T-cell (primary cell): ENCODE results near the gene MIA2. TPM values are rescaled to one million over a fixed set of nuclear protein-coding genes. Genes with fewer than 3 reads are reported as not detected.

Source experiments
- ATAC-seq, 4 experiments: fragments of 200-7000 bp in 3 of 4; fragments of 150-1000 bp in 1 of 4; cut with Tn5 transposase; replicated peaks in 1 of 4; 1 replicate in 3 of 4; 2 replicates in 1 of 4; pipeline ENCODE4 v1.10.0; 2021; ENCODE audit warnings: moderate library complexity in 3 of 4, mild to moderate bottlenecking in 2 of 4, moderate number of reproducible peaks in 1 of 4
- CTCF ChIA-PET, 2 donors: fragments of 300-600 bp; sonication (Branson Sonifier 250); formaldehyde crosslinking; loops; one replicate each; lab custom pipeline; 2022; ENCODE audit warnings: antibody characterized with exemption in 2 of 2; lab: Charles Lee
- POLR2A ChIA-PET, 2 donors: fragments of 300-600 bp; sonication (Branson Sonifier 250); formaldehyde crosslinking; loops; one replicate each; lab custom pipeline; 2022; ENCODE audit warnings: antibody characterized with exemption in 2 of 2; lab: Charles Lee
- DNase-seq, 35 experiments: peaks; one replicate each; pipeline versions ENCODE4 v3.0.0 to v3.0.0-alpha.2; 2013 to 2023
- H3K27ac ChIP-seq: one replicate; pipeline ENCODE4 v1.5.1; 2013; ENCODE audit warnings: low read length
- H3K27me3 ChIP-seq, 2 experiments: replicated peaks in 1 of 2; 1 replicate in 1 of 2; 2 replicates in 1 of 2; pipeline versions ENCODE4 v1.6.1 to v1.7.0; 2013; ENCODE audit warnings: low read length in 1 of 2, mixed read lengths in 1 of 2; ENCODE audit not compliant: control insufficient read depth in 2 of 2, insufficient read depth in 2 of 2; ENCODE audit errors: extremely low read depth in 1 of 2
- H3K36me3 ChIP-seq, 2 donors: 1 replicate in 1 of 2; 2 replicates in 1 of 2; pipeline versions ENCODE4 v1.6.1 to v1.7.0; 2013; ENCODE audit warnings: low read length in 1 of 2; ENCODE audit not compliant: control insufficient read depth in 2 of 2, insufficient read depth in 1 of 2; ENCODE audit errors: extremely low read depth in 1 of 2
- H3K4me1 ChIP-seq, 2 experiments: 1 replicate in 1 of 2; 2 replicates in 1 of 2; pipeline versions ENCODE4 v1.6.1 to v1.7.0; 2013; ENCODE audit warnings: low read length in 2 of 2, mixed read lengths in 1 of 2; ENCODE audit not compliant: insufficient read depth in 2 of 2, control insufficient read depth in 1 of 2; ENCODE audit errors: extremely low read depth in 1 of 2
- H3K4me3 ChIP-seq, 2 donors: 1 replicate in 1 of 2; 2 replicates in 1 of 2; pipeline versions ENCODE4 v1.5.1 to v1.7.0; 2013; ENCODE audit warnings: mild to moderate bottlenecking in 2 of 2, low read length in 1 of 2, moderate library complexity in 1 of 2; ENCODE audit not compliant: control insufficient read depth in 1 of 2; ENCODE audit errors: extremely low read depth in 1 of 2
- H3K9me3 ChIP-seq: 2 replicates; pipeline ENCODE4 v1.7.0; 2013
- H3K27ac Mint-ChIP-seq, 2 donors: one replicate each; pipeline ENCODE4 v1.8.0; 2020 to 2021; ENCODE audit warnings: mild to moderate bottlenecking in 2 of 2, mixed read lengths in 2 of 2
- H3K27me3 Mint-ChIP-seq, 2 donors: one replicate each; pipeline ENCODE4 v1.8.0; 2021 to 2022; ENCODE audit warnings: mixed read lengths in 2 of 2
- H3K36me3 Mint-ChIP-seq: one replicate; pipeline ENCODE4 v1.8.0; 2021; ENCODE audit warnings: mixed read lengths
- H3K4me1 Mint-ChIP-seq, 3 donors: one replicate each; pipeline ENCODE4 v1.8.0; 2020 to 2022; ENCODE audit warnings: mixed read lengths in 3 of 3, mild to moderate bottlenecking in 1 of 3
- H3K4me3 Mint-ChIP-seq, 3 donors: one replicate each; pipeline ENCODE4 v1.8.0; 2020 to 2022; ENCODE audit warnings: mild to moderate bottlenecking in 3 of 3, mixed read lengths in 3 of 3, moderate library complexity in 3 of 3
- H3K9me3 Mint-ChIP-seq, 3 donors: one replicate each; pipeline ENCODE4 v1.8.0; 2020 to 2022; ENCODE audit warnings: mixed read lengths in 3 of 3
- WGBS: methylation state at CpG from one replicate; pipeline ENCODE4 v1.1.5; 2013; ENCODE audit warnings: missing lambda C conversion rate; ENCODE audit not compliant: insufficient coverage; 5-methylcytosine and 5-hydroxymethylcytosine counted together
- total RNA-seq, 35 experiments: library from RNA in 6 of 35; stranded (reverse) in 6 of 35; fragments of 120-200 nt in 1 of 35; gene quantifications; one replicate each; pipeline versions ENCODE4 v1.2.1 to v1.2.4 and lab custom pipeline; 2013 to 2026

The MIA2 gene, protein sequence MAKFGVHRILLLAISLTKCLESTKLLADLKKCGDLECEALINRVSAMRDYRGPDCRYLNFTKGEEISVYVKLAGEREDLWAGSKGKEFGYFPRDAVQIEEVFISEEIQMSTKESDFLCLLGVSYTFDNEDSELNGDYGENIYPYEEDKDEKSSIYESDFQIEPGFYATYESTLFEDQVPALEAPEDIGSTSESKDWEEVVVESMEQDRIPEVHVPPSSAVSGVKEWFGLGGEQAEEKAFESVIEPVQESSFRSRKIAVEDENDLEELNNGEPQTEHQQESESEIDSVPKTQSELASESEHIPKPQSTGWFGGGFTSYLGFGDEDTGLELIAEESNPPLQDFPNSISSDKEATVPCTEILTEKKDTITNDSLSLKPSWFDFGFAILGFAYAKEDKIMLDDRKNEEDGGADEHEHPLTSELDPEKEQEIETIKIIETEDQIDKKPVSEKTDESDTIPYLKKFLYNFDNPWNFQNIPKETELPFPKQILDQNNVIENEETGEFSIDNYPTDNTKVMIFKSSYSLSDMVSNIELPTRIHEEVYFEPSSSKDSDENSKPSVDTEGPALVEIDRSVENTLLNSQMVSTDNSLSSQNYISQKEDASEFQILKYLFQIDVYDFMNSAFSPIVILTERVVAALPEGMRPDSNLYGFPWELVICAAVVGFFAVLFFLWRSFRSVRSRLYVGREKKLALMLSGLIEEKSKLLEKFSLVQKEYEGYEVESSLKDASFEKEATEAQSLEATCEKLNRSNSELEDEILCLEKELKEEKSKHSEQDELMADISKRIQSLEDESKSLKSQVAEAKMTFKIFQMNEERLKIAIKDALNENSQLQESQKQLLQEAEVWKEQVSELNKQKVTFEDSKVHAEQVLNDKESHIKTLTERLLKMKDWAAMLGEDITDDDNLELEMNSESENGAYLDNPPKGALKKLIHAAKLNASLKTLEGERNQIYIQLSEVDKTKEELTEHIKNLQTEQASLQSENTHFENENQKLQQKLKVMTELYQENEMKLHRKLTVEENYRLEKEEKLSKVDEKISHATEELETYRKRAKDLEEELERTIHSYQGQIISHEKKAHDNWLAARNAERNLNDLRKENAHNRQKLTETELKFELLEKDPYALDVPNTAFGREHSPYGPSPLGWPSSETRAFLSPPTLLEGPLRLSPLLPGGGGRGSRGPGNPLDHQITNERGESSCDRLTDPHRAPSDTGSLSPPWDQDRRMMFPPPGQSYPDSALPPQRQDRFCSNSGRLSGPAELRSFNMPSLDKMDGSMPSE (N-terminal part only)
- 10 to 100 TPM; 24.8 to 28.3 (median 25.5) TPM for total RNA-seq
- 40.7 TPM for total RNA-seq (2013)
- total RNA-seq (lab: John Stamatoyannopoulos, UW) = 41.2 to 68.2 (median 54.8) reads per million in 29 experiments

DNA sequence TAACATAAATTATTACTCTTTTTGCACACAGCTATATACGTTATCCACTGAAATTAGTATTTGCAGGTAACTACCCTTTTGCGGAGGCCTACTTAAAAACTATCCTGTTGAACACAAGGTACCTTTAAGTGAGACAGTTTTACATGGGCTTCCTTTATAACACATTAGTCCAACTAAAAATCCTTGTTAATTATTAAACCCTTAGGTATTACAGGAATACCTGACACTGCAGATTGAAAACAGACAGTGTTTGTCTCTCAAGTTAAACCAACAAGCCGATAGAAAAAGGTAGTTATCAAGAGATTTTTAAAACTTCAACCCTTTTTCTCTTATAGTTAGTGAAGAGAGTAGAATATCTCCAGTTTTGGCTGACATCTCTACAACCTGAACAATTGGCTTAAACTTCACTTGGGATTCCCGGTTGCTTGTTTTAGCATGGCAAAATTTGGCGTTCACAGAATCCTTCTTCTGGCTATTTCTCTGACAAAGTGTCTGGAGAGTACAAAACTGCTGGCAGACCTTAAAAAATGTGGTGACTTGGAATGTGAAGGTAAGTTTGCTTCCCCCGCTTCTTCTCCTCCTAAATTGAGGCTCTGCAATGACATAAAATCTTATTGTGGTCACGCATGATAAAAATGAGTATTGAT lies at the start of gene MIA2:
Gene MIA2 (plus strand): TSS at position 236 of the 647 bp plus-strand sequence. CDS start 200 bp downstream, at position 436.
- Histone ChIP-seq H3K9me3 (no peaks in the 10 kb centered on the region), H3K4me1 (peaks cover 3 to 29% of the 10 kb centered on the region in 2 experiments), H3K36me3 (no peaks in the 10 kb centered on the region), H3K27me3 (no peaks in the 10 kb centered on the region), H3K27ac (peak within 1 kb of the TSS; percentile 56), H3K4me3 (no peak within 1 kb of the TSS)
- ChIA-PET POLR2A (no interaction called here), CTCF (no interaction called here)
- Mint-ChIP-seq H3K27me3 (no peaks in the 10 kb centered on the region), H3K9me3 (no peaks in the 10 kb centered on the region), H3K36me3 (no peaks in the 10 kb centered on the region), H3K27ac (peak within 1 kb of the TSS; percentile 80 to 83), H3K4me3 (no peak within 1 kb of the TSS), H3K4me1 (peaks cover 18 to 34% (median 25%) of the 10 kb centered on the region in 3 donors)
- no CpG with 5 or more reads among the region's 7 CpGs for WGBS
- no peak for ATAC-seq
- DNase-seq = no peak

DNA sequence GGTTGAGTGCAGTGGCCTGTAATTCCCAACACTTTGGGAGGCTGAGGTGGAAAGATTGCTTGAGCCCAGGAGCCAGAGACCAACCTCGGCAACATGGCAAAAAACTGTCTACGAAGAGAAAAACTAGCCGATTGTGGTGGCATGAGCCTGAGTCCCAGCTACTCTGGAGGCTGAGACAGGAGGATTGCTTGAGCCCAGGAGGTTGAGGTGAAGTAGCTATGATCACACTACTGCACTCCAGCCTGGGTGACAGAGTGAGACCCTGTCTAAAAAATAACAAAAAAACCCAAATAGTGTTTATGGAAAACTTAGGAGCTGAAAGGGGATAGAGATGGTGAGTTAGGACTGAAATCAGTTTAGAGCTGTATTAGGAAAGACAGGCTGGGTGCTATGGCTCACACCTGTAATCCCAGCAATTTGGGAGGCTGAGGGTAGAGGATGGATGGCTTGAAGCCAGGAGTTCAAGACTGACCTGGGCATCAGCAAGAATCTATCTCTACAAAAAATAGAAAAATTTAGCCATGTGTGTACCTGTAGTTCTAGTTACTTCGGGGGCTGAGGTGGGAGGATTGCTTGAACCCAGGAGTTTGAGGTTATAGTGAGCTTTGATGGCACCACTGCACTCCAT lies 49.0 kb upstream of the MIA2 start:
- no peak overlapping the region for H3K27ac Mint-ChIP-seq

DNA sequence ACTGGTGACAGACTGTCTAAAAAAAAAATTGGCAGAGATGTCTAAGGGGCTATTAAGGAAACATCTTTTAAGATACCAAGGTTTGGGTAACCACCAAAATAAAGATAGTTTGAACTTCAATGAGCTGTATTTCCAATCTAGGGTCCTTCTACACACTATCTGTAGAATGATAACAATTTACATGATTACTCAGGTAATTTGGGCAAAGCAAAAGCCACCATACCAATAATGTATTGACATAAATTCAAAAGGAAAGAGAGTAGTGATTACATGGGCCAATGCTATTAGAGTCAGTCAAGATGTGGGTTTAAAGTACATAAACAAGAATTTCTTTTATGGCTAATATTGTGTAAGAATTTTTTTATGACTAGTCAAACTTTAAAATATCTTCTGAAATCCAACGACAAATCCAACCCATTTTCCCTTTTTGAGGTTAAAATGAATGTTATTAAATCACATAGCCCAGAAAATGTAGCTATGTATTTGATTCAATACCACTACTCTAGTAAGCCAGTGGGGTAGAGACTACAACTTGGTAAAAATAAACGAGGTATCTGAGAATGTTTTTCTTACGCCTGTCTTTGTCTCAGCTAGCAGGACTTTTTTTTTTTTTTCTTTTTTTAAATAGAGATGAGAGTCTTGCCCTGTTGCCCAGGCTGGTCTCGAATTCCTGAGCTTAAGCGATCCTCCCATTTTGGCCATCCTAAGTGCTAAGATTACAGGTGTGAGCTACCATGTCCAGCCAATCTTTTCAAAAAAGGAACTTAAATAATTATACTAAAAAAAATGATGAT lies 48.3 kb upstream of the MIA2 start:
- ATAC-seq = no peak
- CTCF ChIA-PET = interaction anchor here in 1 of 2 donors (0.7 kb wide), 1 partner anchor 310 kb away, joined by 3 read pairs; no protein-coding TSS in a partner anchor
- Histone ChIP-seq H3K9me3 (no peaks in the 10 kb centered on the region), H3K4me1 (peaks cover 3 to 4% of the 10 kb centered on the region in 2 experiments), H3K27me3 (no peaks in the 10 kb centered on the region), H3K4me3 (no peak overlapping the region), H3K36me3 (peaks cover 5 to 36% of the 10 kb centered on the region in 2 donors), H3K27ac (no peak overlapping the region)
- Mint-ChIP-seq H3K27me3 (no peaks in the 10 kb centered on the region), H3K4me1 (peaks cover 0 to 10% (median 1%) of the 10 kb centered on the region in 3 donors), H3K27ac (peak overlapping the region in 1 of 2 donors; percentile 28), H3K36me3 (peaks cover 18% of the 10 kb centered on the region), H3K9me3 (no peaks in the 10 kb centered on the region), H3K4me3 (no peak overlapping the region)
- WGBS = 100% methylated on average over 1 of the region's 5 CpGs
- no peak for DNase-seq
- POLR2A ChIA-PET = interaction anchor here (0.5 to 1.3 kb wide), 11 partner anchors 15 to 242 kb away, joined by 3 to 6 read pairs (median 4); partner anchors contain the start of genes GEMIN2 (in 1 of the 2) and TRAPPC6B (in 1 of the 2)

More for the DNA sequence above, 49.0 kb upstream of the MIA2 start:
- DNase-seq (peak in 1 of 35 experiments; percentile 7), ATAC-seq (no peak)
- no peak overlapping the region for H3K4me3 Mint-ChIP-seq
- ChIA-PET POLR2A (interaction anchor here (0.5 to 1.3 kb wide), 7 partner anchors 70 to 214 kb away, joined by 3 to 12 read pairs (median 3); partner anchors contain the start of gene GEMIN2 (in 1 of the 2)), CTCF (no interaction called here)
- peaks cover 4 to 7% of the 10 kb centered on the region in 2 experiments for H3K4me1 ChIP-seq
- H3K27me3 ChIP-seq = no peaks in the 10 kb centered on the region
- H3K4me1 Mint-ChIP-seq = peaks cover 0 to 12% (median 1%) of the 10 kb centered on the region in 3 donors
- H3K27me3 Mint-ChIP-seq = no peaks in the 10 kb centered on the region
- peaks cover 20% of the 10 kb centered on the region for H3K36me3 Mint-ChIP-seq
- H3K4me3 ChIP-seq = no peak overlapping the region
- no peaks in the 10 kb centered on the region for H3K9me3 ChIP-seq
- 100% methylated on average over 4 of the region's 4 CpGs for WGBS
- no peak overlapping the region for H3K27ac ChIP-seq
- H3K9me3 Mint-ChIP-seq = no peaks in the 10 kb centered on the region
- peaks cover 5 to 43% of the 10 kb centered on the region in 2 donors for H3K36me3 ChIP-seq

DNA sequence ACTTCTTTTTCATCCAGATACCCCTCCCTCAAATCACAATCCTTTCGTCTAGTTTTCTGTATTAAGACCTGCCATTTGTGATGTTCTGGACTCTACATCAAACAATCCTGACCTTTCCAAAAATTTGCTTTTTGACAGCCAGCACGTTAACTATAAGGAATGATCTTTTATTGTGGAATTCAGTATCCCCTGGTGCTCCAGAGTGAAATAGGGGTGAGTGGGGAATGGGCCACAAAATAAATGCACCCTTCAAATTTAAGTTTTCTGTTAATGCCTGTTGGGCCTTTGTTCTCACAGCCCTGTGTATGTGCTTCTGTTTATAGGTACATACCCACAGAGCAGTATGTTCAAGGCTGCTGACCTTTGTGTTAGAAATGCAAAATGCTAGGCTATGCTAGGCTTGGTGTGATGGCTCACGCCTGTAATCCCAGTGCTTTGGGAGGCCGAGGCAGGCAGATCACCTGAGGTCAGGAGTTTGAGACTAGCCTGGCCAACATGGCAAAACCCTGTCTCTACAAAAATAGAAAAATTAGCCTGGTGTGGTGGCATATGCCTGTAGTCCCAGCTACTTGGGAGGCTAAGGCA lies 46.7 kb upstream of the MIA2 start:
- Histone ChIP-seq H3K9me3 (no peaks in the 10 kb centered on the region), H3K27ac (no peak overlapping the region), H3K36me3 (peaks cover 0 to 23% of the 10 kb centered on the region in 2 donors), H3K4me3 (no peak overlapping the region), H3K4me1 (peaks cover 0 to 3% of the 10 kb centered on the region in 2 experiments), H3K27me3 (no peaks in the 10 kb centered on the region)
- Mint-ChIP-seq H3K4me3 (no peak overlapping the region), H3K27ac (no peak overlapping the region), H3K27me3 (no peaks in the 10 kb centered on the region), H3K36me3 (peaks cover 18% of the 10 kb centered on the region), H3K9me3 (no peaks in the 10 kb centered on the region), H3K4me1 (peaks cover 0 to 10% (median 1%) of the 10 kb centered on the region in 3 donors)
- POLR2A ChIA-PET = interaction anchor here in 1 of 2 donors (0.7 to 1.4 kb wide), 2 partner anchors 18 to 122 kb away, joined by 3 to 9 read pairs; no protein-coding TSS in a partner anchor
- DNase-seq = no peak
- ATAC-seq = no peak
- 92% methylated on average over 2 of the region's 4 CpGs for WGBS
- CTCF ChIA-PET = interaction anchor here in 1 of 2 donors (1.2 kb wide), 1 partner anchor 9 kb away, joined by 6 read pairs; no protein-coding TSS in a partner anchor
